GM04504 (cell line): ENCODE measurements around the gene PPP1R2.
"Not testable (repeated sequence)": the region's sequence is repeated elsewhere in the genome, so short reads cannot be mapped to it uniquely, and the experiment has no call there.

Experiments used
- DNase-seq: peaks from one replicate; pipeline ENCODE4 v3.0.0-alpha.2; 2012; ENCODE audit warnings: low read depth

PPP1R2 gene

DNA sequence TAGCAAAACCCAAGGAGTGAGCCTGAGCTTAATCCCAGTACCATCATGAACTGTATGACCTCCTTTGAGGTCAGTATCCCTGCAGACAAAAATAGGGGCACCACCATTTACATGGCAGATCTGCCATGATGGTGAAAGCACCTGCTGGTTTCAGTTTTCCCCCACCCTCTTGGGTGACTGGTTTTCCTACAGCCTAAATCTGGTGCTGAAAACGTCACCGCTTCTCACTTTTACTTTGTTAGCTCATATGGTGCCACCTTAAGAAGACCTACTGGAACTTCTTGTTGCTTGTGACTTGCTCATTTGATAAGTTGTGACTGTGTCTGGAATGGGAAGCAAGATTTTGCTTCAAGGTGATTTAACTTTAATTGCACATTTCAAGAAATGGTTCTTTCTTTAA, 5.1 kb downstream of the PPP1R2 start:
- no peak for DNase-seq

DNA sequence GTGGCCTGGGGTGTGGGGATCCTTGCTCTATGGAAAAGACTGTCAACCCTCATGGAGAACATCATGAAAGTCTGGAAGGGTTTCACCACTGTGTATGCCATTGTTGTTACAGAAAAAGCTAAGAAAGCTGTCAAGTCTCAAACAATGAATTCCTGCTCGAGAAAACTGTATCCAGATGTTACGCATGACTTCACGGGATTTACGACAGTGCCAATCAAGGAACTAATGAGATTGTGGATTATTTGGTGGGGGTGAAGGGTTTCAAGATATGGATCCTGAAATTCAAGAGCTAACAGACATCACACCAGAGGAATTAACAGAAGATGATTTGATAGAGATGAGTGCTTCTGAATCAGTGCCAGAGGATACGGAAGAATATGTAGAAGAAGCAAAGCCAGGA, 7.8 kb downstream of the PPP1R2 start:
- no peak for DNase-seq

DNA sequence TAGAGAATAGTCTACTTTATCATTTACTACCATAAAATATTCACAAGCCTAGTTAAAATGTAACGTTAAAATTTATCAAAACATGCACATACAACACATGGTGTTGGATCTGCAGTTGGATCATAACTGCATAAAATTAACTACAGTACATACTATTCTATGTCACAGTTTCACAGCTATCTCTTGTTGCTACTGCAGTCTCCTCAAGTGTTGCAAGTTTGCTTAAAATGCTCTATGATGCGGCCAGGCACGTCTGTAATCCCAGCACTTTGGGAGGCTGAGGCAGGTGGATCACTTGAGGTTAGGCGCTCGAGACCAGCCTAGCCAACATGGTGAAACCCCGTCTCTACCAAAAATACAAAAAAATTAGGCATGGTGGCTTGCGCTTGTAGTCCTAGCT, 10.3 kb downstream of the PPP1R2 start:
- DNase-seq: no peak

DNA sequence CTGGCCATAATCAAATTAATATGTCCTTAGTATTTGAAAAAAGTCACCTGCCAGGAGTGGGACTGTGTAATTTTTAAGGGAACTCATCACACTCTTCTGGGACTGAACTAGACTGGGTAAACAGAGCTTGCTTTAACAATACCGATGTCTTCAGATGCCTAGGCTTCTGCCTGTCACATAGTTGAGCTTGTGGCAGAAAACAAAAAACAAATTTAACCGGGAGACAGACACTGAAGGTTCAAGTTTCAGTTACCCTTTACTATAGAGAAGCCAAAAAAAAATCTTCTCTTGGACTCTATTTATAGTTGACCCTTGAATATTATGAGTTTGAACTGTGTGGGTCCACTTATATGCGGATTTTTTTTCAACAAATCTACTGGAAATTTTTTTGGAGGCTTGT, 10.8 kb downstream of the PPP1R2 start:
- no peak for DNase-seq

DNA sequence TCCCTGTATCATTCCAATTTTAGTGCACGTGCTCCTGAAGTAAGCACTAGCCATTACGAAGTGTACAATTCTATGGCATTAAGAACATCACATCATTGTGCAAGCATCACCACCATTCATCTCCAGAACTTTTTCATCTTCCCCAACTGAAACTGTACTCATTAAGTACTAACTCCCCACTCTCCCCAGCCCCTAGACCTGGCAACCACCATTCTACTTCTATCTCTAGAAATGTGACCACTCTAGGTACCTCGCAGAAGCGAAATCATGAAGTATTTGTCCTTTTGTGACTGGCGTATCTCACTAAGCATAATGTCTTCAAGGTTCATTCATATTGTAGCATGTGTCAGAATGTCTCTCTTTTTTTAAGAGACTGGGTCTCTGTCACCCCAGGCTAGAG, 11.4 kb downstream of the PPP1R2 start:
- DNase-seq: no peak

DNA sequence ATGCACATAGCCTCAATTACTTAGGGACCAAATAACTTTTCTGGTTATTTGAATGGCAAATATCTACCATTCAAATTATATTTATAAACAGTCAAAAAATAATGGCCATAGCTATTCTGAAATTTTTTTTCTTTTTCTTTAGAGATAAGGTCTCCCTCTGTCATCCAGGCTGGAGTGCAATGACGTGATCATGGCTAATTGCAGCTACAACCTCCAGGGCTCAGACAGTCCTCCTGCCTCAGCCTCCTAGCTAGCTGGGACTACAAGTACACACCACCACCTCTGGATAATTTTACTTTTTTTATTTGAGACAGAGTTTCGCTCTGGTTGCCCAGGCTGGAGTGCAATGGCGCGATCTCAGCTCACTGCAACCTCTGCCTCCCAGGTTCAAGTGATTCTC, 16.6 kb downstream of the PPP1R2 start:
- DNase-seq: no peak

DNA sequence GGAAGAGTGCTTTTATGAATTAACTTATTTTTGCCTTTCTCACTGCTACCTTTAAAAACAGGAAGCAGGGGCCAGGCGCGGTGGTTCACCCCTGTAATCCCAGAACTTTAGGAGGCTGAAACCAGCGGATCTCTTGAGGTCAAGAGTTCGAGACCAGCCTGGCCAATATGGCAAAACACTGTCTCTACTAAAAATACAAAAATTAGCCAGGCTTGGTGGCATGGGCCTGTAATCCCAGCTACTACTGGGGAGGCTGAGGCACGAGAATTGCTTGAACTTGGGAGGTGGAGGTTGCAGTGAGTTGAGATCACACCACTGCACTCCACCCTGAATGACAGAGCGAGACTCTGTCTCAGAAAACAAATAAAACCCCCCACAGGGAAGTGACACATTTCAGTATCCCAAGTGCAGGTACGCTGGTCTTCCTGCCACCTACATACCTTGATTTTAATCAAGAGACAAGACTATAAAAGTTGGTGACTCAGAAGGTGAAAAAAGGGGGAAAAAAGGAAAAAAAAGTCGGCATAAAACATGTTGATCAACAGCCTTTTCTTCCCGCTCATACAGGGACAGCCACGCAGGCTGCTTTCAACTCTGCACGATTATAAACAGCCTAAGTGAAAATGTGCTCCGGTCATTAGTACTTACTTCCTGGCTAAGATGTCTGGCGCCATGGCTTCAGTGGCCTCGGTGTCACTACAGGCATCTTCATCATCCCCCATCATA, 18.8 kb downstream of the PPP1R2 start:
- DNase-seq: no peak

DNA sequence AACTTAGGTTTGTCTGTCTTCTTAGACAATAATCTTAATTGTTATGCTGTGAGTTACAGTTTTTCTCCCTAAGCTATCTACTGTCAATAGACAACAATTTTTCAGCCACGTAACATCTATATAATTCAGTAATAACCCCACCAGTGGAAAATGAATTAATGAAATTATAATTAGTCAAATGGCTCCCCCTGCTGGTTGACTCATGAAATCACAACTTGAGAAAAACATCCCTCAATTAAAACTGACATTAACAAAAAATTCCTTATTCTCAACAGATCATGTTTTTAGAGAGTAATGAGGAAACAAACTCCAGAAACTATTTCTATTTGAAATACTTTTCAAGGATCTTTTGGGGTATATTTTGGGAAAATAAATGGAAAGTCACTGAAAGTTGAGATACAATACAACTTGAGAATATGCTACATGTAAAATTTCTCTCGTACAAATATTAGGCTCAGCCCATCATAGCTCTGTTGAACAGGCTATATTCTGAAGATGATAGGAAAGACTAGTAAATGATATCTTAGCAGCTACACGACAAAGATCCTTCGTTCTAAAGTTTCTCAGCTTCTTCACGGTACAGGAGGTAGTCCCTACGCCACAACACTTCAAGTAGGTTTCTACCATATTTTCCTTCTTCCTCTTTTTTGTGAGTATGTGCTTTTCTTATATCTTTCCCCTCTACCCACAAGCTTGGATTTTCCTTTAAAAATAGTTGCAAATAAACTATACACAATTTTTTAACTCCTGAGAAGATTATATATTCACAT, 20.7 kb downstream of the PPP1R2 start:
- DNase-seq: no peak

DNA sequence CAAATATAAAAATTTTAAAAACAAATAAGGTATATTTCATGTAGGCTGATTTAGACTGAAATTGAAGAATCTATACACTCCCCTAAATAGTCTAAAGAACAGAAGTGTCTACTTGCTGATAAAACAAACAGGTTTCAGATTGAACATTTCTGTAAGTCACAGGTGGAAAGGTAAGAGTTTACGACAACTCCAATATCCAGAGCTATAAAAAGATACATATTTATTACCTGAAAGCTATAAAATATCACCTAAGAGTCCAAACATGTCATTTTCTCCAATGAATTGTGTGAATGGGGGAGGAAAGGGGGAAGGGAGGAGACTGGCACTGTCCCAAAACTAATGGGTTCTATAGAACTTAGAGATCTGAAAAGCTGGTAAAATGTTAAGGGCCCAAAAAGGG, 26.1 kb downstream of the PPP1R2 start:
- no peak for DNase-seq

DNA sequence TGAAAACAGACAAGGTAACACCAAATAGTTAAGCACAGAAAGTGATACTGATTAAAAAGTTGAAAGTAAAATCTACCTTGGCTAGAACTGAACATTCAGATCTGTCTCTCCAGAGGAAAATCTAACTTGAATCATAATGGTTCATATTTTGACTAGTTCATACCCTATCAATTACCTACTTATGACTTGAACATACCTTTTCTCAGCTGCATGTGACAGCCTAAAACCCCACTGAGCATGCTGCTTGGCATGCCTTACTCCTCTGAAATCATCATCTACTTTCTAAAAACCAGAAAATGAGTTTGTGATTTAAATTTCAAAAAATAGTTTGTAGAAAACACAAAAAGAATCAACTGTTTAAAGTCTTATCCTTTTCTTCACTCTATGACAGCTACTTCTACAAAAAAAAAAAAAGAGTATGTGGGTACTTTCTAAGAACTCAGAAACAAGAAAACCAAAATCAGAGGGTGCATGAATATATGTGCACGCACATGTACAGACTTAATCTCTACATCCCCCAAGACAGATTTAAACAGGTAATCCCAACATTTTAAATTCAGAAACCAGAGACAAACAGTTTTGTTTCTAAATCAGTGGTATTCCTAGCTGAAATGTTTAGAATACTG, 28.4 kb downstream of the PPP1R2 start:
- not testable (repeated sequence) for DNase-seq

DNA sequence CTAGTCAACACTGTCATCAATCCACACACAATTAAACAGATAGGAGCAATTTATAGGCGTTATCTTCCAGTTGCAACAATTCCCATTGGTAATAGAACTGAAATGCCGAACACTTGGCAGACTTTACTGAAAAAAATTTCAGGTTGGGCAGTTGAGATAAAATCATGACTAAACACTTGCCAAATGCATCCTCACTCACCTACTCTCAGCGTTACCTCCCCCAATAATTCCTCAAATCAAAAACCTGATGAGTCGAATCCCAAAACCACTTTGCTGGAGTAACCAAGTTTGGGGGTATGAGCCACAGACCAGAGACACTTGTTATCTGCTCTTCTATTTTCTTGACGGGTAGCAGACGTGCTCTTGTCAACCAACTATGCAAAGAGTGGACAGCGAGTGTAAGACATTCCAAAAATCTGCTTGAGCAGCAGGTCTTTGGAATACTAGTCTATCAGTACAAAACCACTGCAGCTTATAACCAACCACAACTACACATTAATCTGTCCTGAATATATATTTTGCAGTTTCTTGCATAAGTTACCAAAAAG, 30.3 kb downstream of the PPP1R2 start:
- no peak for DNase-seq

DNA sequence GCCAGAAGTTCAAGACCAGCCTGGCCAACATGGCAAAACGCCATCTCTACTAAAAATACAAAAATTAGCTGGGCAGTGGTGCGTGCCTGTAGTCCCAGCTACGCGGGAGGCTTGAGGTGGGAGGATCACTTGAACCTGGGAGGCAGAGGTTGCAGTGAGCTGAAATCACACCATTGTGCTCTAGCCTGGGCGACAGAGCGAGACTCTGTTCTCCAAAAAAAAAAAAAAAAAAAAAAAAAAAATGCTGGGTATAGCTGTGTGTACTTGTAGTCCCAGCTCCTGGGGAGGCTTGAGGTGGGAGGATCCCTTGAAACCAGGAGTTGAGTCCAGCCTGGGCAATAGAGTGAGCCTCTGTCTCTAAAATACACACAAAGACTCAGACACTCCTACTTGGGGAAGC, 32.0 kb downstream of the PPP1R2 start:
- no peak for DNase-seq

DNA sequence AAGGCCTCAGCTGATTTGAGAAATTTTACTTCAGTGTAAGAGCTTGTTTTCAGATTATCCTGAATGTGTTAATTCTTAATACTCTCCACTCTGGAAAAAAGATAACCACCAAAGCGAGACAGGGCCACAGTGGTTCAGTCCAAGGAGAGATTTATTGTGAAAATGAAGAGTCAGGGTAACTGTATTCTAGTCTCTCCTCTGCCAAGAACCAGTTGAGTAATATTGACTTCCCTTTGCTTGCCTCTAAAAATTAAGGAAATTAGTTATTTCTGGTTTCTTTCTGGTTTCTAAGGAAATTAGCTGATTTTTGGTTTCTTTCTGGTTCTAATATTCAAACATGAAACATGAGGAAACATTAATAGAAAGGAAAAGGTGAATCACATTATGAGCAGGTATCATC, 34.9 kb downstream of the PPP1R2 start:
- no peak for DNase-seq

DNA sequence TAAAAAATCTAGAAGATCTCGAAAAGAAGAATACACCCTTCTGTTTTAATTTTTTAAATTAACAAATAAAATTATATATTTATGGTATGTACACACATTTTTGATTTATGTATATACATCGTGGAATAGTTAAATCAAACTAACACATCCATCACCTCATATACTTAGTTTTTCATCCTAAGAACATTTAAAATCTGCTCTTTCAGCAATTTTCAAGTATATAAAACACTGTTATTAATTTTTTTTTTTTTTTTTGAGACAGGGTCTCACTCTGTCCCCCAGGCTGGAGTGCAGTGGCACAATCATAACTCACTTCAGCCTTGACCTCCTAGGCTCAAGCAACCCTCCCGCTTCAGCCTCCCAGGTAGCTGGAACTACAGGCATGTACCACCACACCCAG, 67.5 kb downstream of the PPP1R2 start:
- no peak for DNase-seq

DNA sequence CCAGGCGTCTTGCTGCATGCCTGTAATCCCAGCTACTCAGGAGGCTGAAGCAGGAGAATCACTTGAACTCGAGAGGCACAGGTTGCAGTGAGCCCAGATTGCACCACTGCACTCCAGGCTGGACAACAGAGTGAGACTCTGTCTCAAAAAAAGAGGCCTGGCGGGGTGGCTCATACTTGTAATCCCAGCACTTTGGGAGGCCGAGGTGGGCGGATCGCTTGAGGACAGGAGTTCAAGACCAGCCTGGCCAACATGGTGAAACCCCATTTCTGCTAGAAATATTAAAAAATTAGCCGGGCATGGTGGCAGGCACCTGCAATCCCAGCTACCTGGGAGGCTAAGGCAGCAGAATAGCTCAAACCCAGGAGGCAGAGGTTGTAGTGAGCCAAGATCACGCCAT, 68.0 kb downstream of the PPP1R2 start:
- DNase-seq: not testable (repeated sequence)

DNA sequence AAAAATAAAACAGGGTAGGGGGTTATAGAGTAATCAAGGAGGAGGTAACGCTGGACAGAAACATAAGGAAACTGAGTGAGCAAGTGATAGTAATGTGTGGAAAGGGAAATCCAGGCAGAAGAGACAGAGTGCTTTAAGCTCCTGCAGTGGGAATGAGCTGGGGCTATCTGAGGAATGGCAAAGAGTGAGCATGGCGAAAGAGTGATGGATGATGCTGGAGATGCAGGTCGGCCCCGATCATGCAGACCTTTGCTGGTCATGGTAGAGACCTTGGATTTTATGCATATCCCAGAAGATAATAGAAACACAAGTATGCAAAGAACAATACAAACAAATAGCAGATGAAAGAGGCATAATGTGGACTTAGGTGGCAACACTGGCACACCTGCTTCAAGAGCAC, 74.3 kb downstream of the PPP1R2 start:
- no peak for DNase-seq

DNA sequence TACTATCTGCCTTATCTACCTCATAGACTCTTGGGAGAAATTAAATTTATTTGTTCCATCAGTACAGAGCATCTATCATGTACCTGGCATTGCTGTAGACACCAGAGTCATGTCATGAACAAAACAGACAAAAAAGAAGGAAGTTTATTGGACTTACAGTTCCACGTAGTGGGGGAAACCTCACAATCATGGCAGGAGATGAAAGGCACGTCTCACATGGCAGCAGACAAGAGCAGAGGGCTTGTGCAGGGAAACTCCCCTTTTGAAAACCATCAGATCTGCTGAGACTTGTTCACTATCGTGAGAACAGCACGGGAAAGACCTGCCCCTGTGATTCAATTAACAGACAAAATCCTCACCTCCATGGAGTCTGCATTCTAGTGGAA, 74.7 kb downstream of the PPP1R2 start:
- no peak for DNase-seq

DNA sequence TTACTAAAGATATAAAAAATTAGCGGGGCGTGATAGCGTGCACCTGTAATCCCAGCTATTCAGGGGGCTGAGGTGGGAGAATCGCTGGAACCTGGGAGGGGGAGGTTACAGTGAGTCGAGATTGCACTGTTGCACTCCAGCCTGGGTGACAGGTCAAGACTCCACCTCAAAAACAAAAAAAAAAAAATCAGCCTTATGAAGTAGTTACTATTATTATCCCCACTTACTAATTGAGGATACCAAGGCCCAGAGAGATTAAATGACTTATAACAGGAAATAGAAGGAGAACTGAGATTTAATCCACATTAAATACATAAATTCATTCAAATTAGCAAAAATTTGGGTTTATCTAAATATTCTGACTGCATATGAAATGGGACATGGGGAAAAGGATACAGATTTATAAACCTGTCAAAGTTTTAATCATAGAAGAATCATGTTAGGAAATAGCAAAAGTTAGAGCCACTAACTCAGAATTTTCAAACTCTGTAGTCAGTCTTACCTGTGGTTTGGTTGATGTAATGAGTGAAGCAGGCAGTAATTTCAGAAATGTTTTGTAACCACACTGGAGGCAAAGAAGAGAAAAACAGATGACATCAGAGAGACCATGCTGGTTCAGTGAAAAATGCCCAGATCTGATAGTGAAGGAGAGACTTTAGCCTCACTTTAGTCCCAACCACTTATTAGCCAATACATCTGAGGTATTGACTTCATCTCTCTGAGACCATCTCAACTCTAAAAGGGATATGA, 75.3 kb downstream of the PPP1R2 start:
- peak; percentile 18 for DNase-seq

DNA sequence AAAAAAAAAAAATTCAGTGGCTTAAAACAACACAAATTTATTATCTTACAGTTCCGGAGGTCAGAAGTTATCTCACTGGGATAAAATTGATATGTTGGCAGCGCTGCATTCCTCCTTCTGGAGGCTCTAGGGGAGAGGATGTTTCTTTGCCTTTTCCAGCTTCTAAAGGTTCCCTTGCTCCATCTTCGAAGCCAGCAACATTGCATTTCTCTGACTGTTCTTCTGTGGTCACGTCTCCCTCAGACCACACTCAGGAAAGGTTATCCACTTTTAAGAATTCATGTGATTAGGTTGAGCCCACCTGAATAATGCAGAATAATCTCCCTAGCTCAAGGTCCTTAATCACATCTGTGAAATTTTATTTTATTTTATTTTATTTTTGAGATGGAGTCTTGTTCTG, 76.9 kb downstream of the PPP1R2 start:
- no peak for DNase-seq
